HG02981 (cell line): ENCODE results near the gene LIN52.
"Not testable (repeated sequence)": the region's sequence is repeated elsewhere in the genome, so short reads cannot be mapped to it uniquely, and the experiment has no call there.

ENCODE experiments used
- ATAC-seq: cut with Tn5 transposase; IDR thresholded peaks from one replicate; pipeline ENCODE4 v1.9.1; 2021; ENCODE audit warnings: mild to moderate bottlenecking, moderate library complexity; ENCODE audit not compliant: unreplicated experiment

LIN52 gene

DNA sequence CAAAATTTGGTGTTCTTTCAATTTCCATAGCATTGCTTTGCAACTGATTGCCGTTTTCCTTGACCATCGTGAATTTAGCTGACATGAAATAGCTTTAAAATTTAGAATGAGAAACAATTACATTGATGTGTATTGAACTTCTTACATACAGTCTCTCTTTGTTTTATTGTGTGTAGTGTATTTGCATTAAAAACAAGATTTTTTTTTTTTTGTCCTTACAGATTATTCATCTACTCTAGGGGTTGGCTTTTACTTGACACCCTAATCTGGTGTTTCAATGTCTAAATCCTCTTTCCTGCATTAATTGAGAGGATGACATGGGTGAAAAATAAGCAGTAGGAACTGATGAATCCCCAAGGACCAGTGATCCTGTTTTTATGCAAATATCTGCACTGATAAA is 20.6 kb downstream of the LIN52 start:
- ATAC-seq, result no peak

DNA sequence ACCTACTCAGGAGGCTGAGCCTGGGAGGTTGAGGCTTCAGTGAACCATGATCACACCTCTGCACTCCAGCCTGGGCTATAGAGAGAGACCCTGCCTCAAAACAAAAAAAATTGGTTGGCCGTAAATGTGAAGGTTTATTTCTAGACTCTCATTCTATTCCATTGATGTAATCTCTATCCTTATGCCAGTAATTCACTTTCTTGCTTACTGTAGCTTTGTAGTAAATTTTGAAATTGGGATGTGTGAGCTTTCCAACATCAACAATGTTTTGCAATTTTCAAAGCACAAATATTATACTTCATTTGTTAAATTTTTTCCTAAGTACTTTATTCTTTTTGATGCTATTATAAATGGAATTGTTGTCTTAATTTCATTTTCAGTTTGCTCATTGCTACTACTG is 24.6 kb downstream of the LIN52 start:
- ATAC-seq, result no peak

DNA sequence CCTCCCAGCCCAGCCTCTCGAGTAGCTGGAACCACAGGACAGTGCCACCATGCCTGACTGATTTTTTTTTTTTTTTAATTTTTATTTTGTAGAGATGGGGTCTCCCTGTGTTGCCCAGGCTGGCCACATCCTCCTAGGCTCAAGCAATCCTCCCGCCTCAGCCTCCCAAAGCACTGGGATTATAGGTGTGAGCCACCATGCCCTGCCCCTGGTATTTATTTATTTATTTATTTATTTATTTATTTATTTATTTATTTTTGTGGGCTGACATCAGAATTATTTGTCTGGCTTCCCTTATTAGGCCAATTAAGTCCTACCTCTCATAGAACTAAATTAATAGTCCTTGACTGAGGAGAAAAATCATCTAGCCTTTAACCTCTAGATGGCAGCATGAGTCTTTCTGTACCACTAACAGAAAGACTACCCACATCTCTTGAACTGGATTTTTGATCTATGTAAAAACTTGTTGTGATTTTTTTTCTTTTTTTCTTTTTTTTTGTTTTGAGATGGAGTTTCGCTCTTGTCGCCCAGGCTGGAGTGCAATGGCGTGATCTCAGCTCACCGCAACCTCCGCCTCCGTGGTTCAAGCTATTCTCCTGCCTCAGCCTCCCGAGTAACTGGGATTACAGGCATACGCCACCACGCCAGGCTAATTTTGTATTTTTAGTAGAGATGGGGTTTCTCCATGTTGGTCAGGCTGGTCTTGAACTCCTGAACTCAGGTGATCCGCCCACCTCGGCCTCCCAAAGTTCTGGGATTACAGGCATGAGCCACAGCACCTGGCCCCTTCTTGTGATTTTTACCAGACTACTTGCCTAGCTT is 26.9 kb downstream of the LIN52 start:
- not testable (repeated sequence) for ATAC-seq

DNA sequence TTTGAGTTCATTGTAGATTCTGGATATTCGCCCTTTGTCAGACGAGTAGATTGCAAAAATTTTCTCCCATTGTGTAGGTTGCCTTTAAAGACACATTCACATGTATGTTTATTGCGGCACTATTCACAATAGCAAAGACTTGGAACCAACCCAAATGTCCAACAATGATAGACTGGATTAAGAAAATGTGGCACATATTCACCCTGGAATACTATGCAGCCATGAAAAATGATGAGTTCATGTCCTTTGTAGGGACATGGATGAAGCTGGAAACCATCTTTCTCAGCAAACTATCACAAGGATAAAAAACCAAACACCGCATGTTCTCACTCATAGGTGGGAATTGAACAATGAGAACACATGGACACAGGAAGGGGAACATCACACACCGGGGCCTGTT is 40.7 kb downstream of the LIN52 start:
- ATAC-seq, result not testable (repeated sequence)

GRCh38 chr14:74126315-74127013 is 41.7 kb downstream of the LIN52 start:
- no peak for ATAC-seq

DNA sequence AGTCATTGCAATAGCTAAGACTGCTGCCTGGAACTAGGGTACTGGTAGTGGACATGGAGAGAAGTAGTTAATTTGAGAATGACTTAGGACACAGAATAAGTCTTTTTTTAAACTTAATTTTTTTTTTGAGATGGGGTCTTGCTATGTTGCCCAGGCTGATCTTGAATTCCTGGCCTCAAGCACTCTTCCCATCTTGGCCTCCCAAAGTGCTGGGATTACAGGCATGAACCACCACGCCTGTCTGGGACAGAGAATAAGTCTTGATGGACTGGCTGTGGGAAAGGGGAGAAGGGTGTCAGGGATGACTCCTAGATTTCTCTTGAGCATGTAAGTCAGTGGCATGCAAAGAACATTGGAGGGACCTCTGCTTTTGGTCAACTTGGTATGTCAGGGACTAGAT is 42.9 kb downstream of the LIN52 start:
- ATAC-seq, result no peak

DNA sequence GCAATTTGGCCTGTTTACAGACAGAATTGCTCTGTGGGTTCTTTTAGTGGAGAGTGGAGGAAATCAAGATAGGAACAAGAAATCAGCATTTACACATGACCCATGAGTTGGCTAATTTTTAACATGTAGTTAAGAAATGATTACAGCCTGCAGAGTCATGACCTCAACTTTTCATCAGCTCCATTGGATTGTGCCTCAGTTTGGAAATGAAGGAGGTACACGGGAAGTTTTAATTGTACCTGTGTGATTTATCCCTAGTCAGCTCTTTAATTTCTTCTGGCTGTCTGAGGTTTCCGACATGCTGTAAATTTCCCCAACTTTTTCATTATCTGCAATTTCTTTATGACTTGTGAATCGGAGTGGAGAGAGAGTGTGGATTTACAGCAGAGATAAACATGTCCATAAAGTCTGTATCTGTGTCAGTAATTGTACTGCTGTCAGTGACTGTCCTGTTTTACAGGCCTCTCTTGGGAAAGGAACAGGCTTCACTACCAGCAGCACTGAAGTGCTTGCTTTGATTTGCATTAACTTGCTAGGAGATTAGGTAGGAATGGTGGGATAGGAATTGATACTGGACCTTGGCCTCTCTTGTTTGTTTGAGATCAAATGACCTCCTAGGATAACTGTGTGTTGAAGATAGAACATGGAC is 49.2 kb downstream of the LIN52 start:
- ATAC-seq, result no peak

DNA sequence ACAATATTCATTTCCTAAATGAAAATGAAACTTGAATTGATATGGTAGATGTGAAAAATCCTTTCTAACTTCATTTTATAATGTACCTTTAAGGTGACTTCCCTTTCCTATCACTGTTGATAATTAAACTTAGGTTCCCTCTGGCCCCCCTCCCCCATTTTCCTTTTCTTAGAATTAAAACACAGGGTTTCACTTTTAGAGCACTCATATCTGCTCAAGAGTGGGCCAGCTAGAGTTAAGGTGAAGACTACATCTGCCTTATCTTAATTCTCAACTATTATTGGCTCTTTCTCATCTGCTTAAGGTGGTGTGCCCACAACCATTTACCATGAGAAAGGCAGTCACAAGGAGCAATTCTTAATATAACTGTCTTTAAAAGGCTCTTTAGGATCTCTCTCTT is 49.7 kb downstream of the LIN52 start:
- no peak for ATAC-seq

DNA sequence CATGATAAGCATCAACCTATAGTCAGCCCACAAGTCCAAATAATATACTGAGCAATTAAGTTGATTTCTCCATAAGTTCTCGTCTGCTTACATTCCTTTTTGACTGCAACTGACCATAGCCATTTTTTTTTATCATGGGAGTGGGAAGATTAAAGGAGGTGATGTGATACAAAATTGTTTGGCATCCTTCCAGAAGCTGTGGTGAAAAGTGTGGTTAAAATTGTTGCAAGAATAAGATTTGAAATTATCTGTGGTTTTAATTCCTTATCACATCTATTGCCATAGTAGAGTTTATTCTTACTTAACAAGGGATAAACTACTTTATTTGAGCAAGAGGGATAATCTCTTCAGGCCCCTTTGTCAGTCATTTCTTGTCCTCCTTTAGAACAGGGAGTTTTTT is 50.7 kb downstream of the LIN52 start:
- ATAC-seq, result no peak

DNA sequence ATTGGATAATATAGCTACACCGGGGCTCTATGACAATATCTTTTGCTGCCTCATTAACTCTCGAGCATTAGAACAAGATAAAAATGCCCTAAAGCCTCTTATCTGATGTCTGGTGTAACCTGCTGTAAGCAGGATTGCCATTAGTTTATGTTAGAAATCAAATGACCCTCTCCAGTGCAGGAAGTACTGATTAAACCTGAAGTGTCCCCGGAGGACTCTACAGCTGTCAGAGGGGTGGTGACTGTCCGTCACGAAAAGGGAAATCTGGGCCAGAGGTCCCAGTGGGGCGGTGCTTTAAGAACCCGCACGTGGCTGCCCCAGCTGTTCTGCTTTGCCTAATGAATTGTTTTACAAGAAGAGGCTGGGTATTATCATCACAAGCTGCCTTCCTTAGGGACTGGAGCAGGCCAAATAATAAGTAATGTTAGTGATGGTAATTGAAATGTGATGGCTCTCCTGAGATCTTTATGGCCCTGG is 55.7 kb downstream of the LIN52 start:
- no peak for ATAC-seq

DNA sequence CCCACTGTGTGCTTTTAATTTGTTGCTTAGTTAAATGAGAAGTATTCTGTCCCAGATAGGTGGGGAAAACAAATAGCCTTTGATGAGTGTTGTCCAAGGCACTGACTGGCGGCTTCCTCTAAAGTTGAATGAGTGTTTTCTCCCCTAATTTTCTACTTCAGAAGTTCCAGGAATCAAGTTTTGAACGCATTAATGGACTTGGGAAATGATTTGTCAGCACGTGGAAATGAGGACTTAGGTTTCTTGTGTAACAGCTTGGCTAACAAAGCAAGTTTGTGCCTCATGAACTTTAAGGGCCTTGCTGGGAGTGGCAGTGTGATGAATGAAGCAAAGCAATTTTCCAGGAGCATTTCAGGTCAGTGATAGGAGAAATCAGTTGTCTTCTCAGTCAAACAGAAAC is 56.9 kb downstream of the LIN52 start:
- no peak for ATAC-seq

GRCh38 chr14:74142523-74142922 is 57.8 kb downstream of the LIN52 start:
- ATAC-seq, result no peak

GRCh38 chr14:74144789-74145188 is 60.0 kb downstream of the LIN52 start:
- ATAC-seq, result no peak

- ATAC-seq, result no peak
These were observed 62.8 kb downstream of the LIN52 start for GRCh38 chr14:74147571-74147970.

GRCh38 chr14:74148705-74149104 is 63.9 kb downstream of the LIN52 start:
- ATAC-seq, result no peak

DNA sequence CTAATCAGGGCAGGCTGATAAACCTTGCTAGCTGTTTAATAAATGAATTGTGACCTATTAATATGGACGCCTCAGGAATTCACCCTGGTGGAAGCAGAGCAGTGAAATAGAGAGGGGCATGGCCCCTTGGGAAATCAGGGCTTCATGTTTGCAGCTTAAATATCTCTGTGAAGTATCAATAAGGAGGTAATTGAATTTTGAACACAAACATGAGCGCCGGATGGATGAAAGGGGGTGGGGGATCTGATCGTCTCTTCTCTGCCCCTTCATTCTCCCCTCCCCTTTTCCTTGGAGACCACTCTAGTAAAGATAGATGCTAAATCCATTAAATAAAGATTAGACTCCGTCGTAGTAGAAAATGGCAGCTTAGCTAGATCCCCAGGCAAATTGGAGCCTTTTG is 70.5 kb downstream of the LIN52 start:
- ATAC-seq, result no peak

DNA sequence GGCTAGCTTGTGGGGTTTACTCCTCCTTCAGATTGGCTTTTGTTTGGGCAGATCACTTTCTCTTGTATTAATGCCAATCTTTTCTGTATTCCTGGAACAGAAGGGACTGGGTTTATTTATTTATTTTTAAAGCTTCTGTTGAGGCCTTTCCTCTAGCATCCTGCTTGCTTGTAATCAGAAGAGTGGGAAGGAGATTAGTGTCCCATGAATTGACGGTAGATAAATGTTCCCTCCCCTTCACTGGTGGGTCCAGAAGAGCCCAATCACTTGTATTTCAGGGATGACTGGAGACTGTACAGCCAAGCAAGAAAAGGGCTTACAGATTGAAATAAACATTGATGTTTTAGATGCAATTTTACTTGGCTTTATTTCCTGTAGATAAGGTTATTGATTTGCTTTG is 71.0 kb downstream of the LIN52 start:
- ATAC-seq, result no peak

GRCh38 chr14:74160763-74161162 is 76.0 kb downstream of the LIN52 start:
- no peak for ATAC-seq

DNA sequence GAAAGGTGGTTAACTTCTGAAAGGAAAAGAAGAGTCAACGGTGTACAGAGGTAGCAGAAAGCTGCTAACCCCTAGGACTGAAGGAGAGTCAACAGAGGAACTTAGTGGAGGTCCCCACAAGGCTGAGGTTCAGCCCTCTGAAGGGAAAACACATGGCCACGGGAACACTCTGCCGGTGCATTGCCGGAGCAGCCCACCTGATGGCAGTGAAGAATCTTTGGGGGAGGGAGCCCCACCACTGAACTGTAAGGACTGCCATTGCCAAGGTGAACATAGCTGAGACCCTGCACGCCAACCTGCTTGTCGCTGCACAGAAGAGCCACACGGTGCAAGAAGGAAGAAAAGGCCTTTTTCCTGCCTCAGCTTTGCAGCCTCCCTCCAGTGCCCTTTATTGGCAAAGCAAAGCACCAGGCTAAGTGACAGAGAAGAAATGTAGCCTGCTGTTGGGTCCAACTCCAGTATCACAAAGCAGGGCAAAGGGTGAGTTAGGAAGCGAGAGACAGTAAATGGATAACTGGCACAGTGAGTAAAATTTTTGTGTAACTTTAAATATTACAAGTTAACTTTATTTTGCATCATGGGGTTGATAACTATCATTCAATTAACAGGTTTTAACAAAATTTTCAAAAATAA is 76.9 kb downstream of the LIN52 start:
- no peak for ATAC-seq

- no peak for ATAC-seq
These were observed 85.2 kb downstream of the LIN52 start for GRCh38 chr14:74169906-74170305.

DNA sequence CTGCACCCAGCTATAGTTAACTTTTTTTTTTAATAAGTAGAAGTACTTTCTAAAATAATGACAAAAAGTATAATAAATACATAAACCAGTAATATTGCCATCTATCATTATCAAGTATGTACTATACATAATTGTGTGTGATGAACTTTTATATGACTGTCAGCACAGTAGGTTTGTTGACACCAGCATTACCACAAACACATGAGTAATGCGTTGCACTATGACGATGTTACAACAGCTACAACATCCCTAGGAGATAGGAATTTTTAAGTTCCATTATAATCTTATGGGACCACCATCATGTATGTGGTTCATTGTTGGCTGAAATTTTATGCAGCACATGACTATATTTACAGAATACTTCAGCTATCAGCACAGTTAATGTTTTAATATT is 91.6 kb downstream of the LIN52 start:
- no peak for ATAC-seq
